TTC549 (cell line): ENCODE data around the gene IL5.
"Not testable (repeated sequence)": the region's sequence is repeated elsewhere in the genome, so short reads cannot be mapped to it uniquely, and the experiment has no call there.

ENCODE experiments used
- FAIRE-seq: peaks from 2 replicates; lab custom pipeline; 2012; peaks lifted over from hg19 to GRCh38; lab: Jason Lieb, UNC

Gene IL5

DNA sequence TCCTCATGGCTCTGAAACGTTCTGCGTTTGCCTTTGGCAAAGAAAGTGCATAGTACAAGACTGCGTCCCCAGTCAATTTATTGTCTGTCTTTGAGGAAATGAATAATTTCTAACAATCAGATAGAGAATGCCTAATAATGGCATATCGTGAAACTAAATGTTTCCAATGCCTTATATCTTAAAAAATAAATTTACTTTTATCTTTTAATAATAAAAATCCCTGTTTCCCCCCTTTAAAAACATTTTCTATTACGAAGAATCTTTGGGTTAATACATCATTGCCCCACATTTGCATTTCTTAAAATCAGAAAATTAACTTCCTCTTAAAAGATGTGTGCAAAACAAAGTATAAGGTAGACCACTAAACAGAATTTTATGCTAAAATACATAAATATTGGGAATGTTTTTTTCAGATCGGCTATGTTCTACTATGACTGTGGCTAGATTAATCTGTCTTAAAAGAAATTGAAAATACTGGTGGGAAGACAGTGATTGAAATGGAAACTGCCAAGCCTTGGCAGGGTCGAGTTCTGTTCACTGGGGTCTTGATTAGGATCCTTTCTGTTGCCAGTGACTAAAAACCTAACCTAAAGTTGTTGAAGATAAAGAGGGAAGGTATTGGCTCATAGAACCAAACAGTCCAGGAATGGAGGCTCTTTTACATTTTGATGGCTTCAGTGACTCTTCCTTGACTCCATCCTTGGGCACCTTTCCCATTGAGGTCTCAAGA, at the start of gene IL5:
IL5 (minus strand) TSS at position 51 of the 730 bp plus-strand sequence; CDS start at position 7, 44 bp downstream.
- no peak for FAIRE-seq

DNA sequence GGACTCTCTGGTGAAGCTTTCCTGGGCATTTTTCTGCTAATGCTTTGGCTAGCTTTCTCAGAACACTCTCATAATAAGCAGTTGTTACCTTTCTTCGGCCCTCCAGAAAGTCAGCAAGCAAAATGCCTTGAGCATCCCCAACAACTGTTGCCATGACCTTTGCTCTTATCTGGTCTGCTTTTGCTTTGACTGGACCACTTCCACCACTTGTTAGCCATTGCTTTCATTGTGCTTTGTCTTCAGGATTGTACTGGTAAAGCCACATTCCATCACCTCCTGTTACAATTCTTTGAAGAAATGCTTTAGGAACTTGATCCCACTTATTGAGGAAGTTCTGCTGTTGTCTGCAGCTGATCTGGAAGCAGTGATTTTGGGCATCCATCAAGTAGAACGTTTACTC, 49.2 kb upstream of the IL5 start:
- no peak for FAIRE-seq

DNA sequence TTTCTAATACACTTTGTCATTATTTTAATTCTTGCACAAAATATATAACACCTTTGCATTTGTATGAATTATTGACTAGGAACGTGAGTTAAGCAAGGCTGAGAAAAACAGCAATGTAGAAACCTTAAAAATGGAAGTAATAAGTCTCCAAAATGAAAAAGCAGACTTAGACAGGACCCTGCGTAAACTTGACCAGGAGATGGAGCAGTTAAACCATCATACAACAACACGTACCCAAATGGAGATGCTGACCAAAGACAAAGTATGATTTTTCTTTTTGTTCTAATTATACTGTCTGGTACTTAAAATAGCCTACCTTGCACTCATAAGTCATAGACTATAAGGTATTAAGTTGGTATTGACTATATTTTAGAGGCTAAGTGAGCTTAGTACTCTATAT, 47.8 kb upstream of the IL5 start:
- no peak for FAIRE-seq

DNA sequence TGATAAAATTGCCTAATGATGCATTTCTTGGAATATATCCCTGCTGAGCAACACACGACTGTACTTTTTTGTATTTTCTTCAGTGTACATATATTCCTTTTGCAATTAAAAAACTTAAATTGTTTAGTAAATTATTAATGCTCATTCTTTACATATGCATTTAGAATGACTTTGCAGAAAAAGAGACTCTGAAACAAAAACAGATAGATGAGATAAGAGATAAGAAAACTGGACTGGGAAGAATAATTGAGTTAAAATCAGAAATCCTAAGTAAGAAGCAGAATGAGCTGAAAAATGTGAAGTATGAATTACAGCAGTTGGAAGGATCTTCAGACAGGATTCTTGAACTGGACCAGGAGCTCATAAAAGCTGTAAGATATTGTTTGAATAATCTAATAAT, 46.1 kb upstream of the IL5 start:
- no peak for FAIRE-seq

DNA sequence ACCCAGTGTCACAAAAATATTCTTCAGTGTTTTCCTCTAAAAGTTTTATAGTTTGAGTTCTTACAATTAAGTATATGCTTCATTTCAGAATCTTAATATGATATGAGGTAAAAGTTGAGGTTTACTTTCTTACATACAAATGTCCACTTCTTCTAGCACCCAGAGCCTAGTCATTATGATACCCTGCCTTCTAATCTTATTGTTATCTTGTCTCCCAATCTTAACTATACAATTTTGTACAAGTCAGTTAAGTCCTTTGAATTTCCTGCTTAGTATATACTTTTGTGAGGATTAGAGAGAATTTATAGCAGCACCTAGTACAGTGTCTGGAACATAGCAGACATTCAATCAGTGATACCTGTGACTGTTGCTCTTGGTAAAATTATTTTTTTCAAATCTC, 42.7 kb upstream of the IL5 start:
- FAIRE-seq: no peak

DNA sequence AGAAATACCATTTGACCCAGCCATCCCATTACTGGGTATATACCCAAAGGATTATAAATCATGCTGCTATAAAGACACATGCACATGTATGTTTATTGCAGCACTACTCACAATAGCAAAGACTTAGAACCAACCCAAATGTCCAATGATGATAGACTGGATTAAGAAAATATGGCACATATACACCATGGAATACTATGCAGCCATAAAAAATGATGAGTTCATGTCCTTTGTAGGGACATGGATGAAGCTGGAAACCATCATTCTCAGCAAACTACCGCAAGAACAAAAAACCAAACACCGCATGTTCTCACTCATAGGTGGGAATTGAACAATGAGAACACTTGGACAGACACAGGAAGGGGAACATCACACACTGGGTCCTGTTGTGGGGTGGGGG, 41.2 kb upstream of the IL5 start:
- FAIRE-seq: not testable (repeated sequence)

DNA sequence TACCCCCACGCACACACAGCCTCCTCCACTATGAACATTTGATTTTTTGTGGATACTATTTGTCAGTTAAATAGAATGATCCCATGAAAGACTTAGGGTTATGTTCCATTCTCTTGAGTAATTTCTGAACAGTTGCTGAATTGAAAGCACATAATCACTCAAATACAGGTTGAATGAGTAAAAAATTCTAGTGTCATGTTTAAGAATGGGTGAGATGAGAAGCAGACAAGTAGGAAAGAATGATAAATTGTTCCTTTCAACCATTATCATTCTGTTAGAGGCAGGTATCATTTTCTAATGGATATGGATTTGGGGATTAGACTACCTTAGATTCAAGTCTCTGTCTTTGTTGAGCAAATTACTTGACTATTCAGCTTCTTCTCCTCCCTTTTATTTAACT, 32.8 kb upstream of the IL5 start:
- FAIRE-seq: no peak

DNA sequence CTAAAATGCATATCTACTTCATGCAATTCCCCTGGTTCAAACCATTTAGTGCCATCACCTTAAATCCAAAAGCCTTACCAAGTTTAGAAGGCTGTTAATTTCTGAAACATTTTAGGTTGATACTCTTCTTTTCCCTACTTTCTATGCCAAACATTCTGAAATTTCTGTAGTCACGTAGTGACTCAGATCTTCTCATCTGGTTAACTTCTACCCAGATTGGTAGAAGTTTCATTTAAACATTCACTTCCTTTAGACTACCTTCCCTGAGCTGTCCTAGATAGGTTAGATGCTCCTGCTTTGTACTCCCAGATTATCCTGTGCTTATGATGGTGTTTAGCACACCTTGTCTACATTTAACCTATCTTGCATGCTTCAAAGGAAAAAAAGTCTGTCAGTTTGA, 23.3 kb upstream of the IL5 start:
- FAIRE-seq: no peak

DNA sequence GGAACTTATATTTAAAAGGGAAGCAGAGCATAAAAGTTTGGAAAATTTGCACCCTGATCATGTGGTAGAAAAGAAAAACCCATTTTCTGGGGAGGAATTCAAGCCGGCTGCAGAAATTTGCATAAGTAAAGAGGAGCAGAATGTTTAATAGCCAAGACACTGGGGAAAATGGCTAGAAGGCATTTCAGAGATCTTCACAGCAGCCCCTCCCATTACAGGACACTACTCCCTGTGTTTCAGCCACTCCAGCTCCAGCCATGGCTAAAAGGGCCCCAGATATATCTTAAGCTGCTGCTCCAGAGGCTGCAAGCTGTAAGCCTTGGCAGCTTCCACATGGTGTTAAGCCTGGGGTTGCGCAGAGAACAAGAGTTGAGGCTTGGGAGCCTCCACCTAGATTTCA, 21.2 kb upstream of the IL5 start:
- FAIRE-seq: not testable (repeated sequence)

DNA sequence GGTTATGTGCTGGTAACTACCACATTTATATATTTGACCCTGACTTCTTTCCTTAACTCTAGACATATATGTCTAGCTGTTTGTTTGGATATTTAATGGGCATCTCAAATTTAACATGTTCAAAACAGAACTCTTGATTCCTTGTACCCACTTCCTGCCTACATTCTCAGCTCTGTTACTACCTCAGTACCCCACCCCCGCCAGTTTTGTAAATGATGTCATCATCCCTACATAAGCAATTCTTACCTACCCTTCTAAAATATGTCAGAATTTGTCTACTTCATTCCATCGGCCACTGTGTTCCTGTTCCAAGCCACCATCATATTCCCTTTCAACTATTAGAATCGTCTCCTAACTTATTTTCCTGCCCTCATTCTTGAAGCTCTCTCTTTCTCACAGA, 18.3 kb upstream of the IL5 start:
- no peak for FAIRE-seq

DNA sequence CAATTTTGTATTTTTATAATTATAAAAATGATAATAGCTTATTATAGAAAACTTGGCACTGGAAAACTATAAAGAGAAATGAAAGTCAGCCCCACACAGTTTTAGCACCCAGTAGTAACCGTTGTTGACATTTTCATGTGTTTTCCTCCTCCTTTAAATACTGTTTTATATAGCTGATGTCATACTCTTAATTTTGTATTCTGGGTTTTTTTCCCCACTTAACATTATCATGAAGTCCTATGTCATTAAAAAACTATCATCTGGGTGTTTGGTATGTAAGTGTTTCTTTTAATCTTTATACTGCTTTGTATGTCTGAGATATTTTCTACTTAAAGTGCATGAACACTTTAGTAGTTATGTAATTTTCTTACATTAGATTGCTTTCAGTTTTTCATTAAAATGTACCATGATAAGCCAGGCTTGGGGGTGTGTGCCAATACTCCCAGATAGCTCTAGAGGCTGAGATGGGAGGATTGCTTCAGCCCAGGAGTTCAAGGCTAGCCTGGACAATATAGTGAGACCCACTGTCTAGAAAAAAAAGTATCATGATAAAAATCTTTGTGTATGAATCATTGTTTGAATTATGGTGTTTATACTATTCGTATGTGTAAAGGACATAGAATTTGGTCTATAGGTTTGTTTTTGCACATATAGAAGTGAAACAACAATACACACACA, 16.2 kb upstream of the IL5 start:
- no peak for FAIRE-seq

DNA sequence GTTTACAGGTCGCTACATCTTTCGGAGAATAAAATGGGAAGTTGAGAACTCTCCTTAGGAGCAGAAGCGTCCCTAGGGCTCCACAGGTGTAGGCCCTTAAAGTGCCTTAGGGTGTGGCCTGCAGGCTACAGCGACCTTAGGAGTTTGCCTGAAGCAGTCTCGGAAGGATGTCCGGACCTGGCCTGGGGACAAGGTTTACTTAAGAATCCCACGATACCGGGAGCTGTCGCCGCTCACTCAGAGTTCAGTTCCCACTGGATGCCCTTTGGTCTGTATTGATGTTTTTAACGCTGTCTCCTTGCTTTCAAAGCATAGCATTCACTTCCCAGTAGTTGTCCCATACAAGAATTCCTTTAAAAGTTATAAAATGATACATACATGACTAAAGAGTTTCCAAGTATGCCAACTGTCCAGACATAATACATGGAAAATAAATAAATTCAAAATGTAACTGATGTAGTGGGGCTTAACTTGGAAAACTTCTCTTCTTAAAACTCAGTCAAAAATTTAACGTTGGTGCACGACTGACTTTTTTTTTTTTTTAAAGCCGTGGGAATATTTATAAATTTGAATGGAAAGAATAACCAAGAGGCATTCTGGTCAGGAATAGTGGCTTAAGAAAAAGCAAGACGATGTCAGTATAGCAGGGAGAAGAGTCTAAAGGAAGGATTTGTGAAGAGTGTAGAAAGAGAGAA, 14.3 kb upstream of the IL5 start:
- no peak for FAIRE-seq

DNA sequence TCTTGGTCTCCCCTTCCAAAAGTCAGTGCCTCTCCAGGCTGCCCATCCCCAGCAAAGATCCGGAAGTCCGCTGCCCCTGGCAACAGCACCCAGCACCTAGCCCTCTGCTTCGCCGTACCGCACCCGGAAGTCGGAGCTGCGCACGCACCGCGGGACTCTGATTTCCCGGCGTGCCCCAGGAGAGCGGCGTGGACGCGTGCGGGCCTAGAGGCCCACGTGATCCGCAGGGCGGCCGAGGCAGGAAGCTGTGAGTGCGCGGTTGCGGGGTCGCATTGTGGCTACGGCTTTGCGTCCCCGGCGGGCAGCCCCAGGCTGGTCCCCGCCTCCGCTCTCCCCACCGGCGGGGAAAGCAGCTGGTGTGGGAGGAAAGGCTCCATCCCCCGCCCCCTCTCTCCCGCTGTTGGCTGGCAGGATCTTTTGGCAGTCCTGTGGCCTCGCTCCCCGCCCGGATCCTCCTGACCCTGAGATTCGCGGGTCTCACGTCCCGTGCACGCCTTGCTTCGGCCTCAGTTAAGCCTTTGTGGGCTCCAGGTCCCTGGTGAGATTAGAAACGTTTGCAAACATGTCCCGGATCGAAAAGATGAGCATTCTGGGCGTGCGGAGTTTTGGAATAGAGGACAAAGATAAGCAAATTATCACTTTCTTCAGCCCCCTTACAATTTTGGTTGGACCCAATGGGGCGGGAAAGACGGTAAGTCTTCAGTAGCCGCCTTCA, 13.6 kb upstream of the IL5 start, which contains the start of gene RAD50:
RAD50 (plus strand) TSS at position 215 of the 715 bp plus-strand sequence; CDS start at position 563, 348 bp downstream.
- FAIRE-seq: no peak

DNA sequence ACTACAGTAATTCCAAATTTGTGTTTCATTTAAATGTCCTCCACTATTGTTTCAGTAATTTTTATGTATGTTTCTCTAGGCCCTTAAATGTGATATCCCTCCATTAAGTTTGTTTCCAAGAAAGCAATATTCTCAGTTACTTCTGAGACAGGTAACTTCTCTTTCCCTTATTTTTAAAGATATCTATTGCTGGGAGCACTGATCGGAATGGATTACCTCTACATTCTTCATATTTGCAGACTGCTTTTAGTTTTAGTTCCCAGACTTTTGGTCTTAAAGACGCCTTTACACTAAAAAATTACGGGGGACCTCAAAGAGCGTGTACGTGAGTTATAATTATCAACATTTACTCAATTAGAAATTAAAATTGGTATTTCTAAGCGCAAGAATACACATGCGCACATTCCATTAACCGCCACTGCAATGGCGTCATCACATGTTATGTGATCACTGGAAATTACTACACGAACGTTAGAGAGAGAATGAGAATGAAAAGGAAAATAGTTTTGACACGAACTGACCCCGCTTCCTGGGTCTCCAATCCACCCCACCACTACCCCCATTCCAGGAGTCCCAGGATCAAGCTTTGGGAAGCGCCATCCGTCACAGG, 12.9 kb upstream of the IL5 start:
- FAIRE-seq: no peak

DNA sequence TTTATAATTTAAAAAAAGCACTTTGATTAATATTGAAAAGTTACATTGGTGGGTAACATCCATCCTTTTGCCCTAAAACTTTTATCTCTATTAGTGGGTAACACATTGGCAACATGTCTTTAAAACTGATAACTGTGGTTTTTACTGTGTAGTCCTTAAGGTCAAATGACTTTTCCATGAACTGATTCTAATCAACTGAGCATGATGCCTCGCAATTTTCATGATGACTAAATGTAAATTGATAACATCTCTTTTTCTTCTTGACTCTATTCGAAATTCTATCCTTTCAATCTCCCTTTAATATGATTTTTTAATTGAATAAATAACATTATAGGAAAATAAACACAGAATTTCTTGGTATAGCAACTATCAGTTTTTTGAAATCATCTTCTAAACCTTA, 6.3 kb upstream of the IL5 start:
- FAIRE-seq: no peak

DNA sequence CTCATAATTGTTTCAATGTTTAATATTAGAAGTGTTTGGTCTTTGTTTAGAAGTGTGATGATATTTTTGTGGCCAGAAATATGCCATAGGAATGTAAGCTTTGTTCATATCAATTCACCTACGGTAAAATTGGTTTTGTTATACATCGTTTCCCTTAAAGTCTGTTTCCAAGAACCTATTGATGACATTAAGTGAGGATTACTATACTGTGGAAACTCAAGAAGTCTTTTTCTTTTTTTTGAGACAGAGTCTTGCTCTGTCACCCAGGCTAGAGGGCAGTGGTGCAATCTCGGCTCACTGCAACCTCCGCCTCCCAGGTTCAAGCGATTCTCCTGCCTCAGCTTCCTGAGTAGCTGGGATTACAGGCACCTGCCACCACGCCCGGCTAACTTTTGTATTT, 5.5 kb upstream of the IL5 start:
- not testable (repeated sequence) for FAIRE-seq

DNA sequence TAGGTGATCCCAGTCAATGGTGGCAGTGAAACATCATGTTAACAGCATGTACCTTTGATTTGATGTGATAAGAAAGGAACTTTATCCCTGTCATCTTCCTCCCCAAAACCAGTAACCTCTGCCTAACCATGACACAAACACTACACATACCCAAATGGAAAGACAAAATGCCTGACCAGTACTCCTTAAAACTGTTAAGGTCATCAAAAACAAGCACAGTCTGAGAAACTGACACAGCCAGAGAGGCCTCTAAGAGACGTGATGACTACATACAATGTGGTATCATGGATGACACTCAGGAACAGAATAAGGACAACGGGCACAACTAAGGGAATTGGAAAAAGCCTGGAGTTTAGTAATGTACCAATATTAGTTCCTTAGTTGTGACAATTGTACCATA, 3.9 kb upstream of the IL5 start:
- FAIRE-seq: no peak

DNA sequence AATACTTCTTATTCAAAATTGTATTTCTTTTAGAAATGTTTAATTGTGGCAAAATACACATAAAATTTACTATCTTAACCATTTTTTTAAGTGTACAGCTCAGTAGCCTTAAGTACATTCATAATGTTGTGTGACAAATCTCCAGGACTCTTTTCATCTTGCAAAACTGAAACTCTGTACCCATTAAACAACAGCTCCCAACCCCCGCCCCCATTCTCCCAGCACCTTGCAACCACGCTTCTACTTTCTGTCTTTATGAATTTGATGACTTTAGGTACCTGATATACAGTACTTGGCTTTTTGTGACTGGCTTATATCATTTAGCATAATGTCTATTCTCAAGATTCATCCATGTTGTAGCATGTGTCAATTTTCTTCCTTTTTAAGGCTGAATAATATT, 2.8 kb upstream of the IL5 start:
- no peak for FAIRE-seq

DNA sequence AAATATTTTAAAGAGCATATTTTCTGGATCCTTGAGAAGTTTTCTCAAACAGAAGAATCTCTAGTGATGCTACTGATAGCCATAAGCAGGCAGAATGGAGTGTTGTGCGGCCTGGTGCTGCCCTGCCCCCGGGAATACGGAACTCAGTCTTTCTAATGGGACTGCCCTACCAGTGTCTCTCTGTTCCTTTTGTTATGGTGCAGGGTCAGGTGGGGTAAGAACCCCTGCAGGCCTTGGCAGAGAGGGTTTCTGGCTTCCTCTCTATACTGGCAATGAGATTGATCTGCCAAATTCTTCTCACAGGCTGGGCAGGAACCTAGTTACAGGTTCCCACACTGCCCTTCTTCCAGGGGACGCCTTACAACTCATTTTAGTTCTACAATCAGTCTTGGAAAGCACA, 2.6 kb downstream of the IL5 start:
- no peak for FAIRE-seq

DNA sequence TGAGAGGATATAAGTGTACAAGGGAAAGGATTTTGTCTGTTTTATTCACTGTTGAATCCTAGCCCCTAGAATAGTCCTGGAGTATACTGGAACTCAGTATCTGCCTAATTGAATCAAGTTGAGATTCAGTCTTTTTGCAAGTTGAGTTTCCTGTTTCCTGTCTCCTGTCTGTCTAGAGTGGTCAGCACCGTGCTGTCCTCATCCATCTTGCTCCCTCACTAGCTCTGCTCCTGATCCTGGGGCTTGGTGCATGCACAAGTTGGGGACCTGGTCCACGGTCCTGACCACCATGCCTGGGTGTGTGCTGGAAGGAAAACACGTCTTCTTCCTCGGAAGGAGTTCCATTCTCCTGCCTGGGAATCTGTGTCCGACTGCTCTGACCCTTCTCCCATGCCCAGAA, 3.2 kb downstream of the IL5 start:
- FAIRE-seq: no peak

DNA sequence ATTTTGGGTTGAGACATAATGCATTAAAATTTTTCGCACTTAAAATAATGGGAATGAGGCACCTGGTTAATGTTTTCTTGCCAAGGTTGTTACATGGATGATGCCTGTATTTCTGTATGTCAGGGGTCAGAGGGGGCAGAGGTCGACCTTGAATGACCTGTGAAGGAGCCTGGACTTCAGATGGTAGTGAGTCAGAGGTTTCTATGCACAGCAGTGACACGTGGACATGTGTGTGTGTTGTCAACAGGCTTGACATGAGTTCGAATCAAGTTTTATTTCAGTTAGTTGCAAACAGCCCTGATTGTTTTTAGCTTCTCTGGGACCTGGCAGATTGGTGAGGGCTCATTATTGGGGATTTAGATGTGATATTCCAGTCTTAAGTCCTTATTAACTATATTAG, 3.6 kb downstream of the IL5 start:
- no peak for FAIRE-seq

DNA sequence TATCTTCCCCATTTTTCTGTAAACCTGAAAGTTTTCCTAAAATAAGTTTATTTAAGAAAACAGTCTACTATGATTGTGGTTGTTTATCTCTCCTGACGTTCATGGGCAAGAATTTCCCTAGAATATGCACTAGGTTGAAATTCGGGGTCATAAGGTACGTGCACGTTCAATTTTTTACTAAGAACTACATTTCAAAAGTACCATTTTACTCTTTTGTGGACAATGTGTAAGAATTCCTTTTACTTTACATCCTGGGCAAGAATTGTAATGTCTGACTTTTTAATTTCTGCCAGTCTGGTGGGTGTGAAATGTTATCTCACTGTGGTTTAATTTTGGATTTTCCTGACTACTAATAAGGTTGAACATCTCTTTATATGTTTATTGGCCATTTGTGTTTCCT, 12.4 kb downstream of the IL5 start:
- FAIRE-seq: no peak
